Esophagus squamous epithelium (tissue), 4 donors: ENCODE results near the gene TOMM20.

Experiments
- CTCF ChIP-seq, 6 experiments: fragments of 450-650 bp in 4 of 6; fragments of 200-600 bp in 2 of 6; sonication (generic) in 2 of 6; IDR thresholded peaks; one replicate each; pipeline ENCODE4 v1.5.1; 2016 to 2019; ENCODE audit warnings: antibody characterized with exemption in 6 of 6, mild to moderate bottlenecking in 4 of 6, moderate library complexity in 4 of 6
- POLR2A ChIP-seq, 4 donors: fragments of 450-650 bp; IDR thresholded peaks; one replicate each; pipeline ENCODE4 v1.6.1; 2017; ENCODE audit warnings: antibody characterized with exemption in 4 of 4, mild to moderate bottlenecking in 4 of 4, moderate library complexity in 3 of 4

- TF ChIP-seq CTCF (IDR thresholded peaks at IDR 0.05) (no peak), POLR2A (IDR thresholded peaks at IDR 0.05) (peak in 1 of 4 donors; percentile 25)
Observed at GRCh38 chr1:235067396-235068157, 61.1 kb downstream of the TOMM20 start.
